Spleen (tissue), 11 donors: Measurements from ENCODE around the gene PARN. TPM values are rescaled to one million over a fixed set of nuclear protein-coding genes. Genes with fewer than 3 reads are reported as not detected.
"Not testable (repeated sequence)": the region's sequence is repeated elsewhere in the genome, so short reads cannot be mapped to it uniquely, and the experiment has no call there.

Experiments used
- DNase-seq: peaks from one replicate; pipeline ENCODE4 v3.0.0-alpha.2; 2020
- H3K27ac ChIP-seq, 8 donors: fragments of 200-600 bp; sonication (generic) in 7 of 8; 1 replicate in 4 of 8; 2 replicates in 4 of 8; pipeline versions ENCODE4 v1.5.0 to v1.8.0; 2016 to 2021; ENCODE audit warnings: inconsistent platforms in 4 of 8, mild to moderate bottlenecking in 4 of 8, moderate library complexity in 1 of 8
- H3K27me3 ChIP-seq, 7 donors: fragments of 200-600 bp; sonication (generic) in 6 of 7; replicated peaks in 1 of 7; 1 replicate in 4 of 7; 2 replicates in 3 of 7; pipeline versions ENCODE4 v1.5.0 to v1.8.0; 2016 to 2021; ENCODE audit warnings: inconsistent platforms in 3 of 7, mild to moderate bottlenecking in 1 of 7
- H3K36me3 ChIP-seq, 6 donors: fragments of 200-600 bp; sonication (generic) in 5 of 6; 1 replicate in 4 of 6; 2 replicates in 2 of 6; pipeline versions ENCODE4 v1.5.0 to v1.8.0; 2016 to 2021; ENCODE audit warnings: inconsistent platforms in 2 of 6
- H3K4me1 ChIP-seq, 6 donors: fragments of 200-600 bp; sonication (generic) in 5 of 6; 1 replicate in 3 of 6; 2 replicates in 3 of 6; pipeline versions ENCODE4 v1.5.0 to v1.8.0; 2016 to 2021; ENCODE audit warnings: inconsistent platforms in 3 of 6
- H3K4me3 ChIP-seq, 8 donors: fragments of 200-600 bp; sonication (generic) in 7 of 8; 1 replicate in 4 of 8; 2 replicates in 4 of 8; pipeline versions ENCODE4 v1.5.0 to v1.8.0; 2016 to 2021; ENCODE audit warnings: inconsistent platforms in 4 of 8, mild to moderate bottlenecking in 4 of 8, moderate library complexity in 2 of 8
- H3K9me3 ChIP-seq, 8 donors: fragments of 200-600 bp; sonication (generic) in 7 of 8; 1 replicate in 4 of 8; 2 replicates in 4 of 8; pipeline versions ENCODE4 v1.5.0 to v1.8.0; 2016 to 2021; ENCODE audit warnings: inconsistent platforms in 4 of 8
- POLR2A ChIP-seq, 3 donors: fragments of 450-650 bp; IDR thresholded peaks; one replicate each; pipeline ENCODE4 v1.5.1; 2017; ENCODE audit warnings: antibody characterized with exemption in 3 of 3, mild to moderate bottlenecking in 1 of 3
- POLR2AphosphoS5 ChIP-seq, 3 donors: sonication (generic); formaldehyde crosslinking; IDR thresholded peaks; one replicate each; pipeline ENCODE4 v1.5.1; 2017; ENCODE audit warnings: antibody characterized with exemption in 3 of 3
- WGBS, 5 donors: extraction: QIAGEN DNeasy Blood & Tissue Kit in 3 of 5; methylation state at CpG; one replicate each; pipeline versions ENCODE4 v1.1.5 to v1.1.7; 2013 to 2018; 5-methylcytosine and 5-hydroxymethylcytosine counted together
- intact Hi-C: fragments of 100-400 bp; cut with DNase I; formaldehyde crosslinking; loops from one replicate; pipeline ENCODE4 v1.15.0; 2023; ENCODE audit warnings: low total_unique reads
- polyA plus RNA-seq, 3 donors: library from polyadenylated mRNA; stranded (reverse); fragments of 200-250 nt; gene quantifications; one replicate each; pipeline ENCODE4 v1.2.1, GENCODE V29; 2013
- total RNA-seq, 7 donors: library from RNA; depleted of rRNA in 3 of 7; stranded (reverse); fragments of >200 nt in 3 of 7; fragmentation: NEBNext Ultra II Directional in 4 of 7; extraction: Animal tissue kit (Norgen Biotek cat#: 25700) in 4 of 7; gene quantifications; one replicate each; pipeline versions ENCODE4 v1.1.0 to v1.2.1, GENCODE V29; 2016 to 2021
- TF ChIP-seq, protein P1 (sequence below), 11 experiments: fragments of 200-600 bp in 7 of 11; fragments of 450-650 bp in 4 of 11; sonication (generic) in 4 of 11; IDR thresholded peaks in 8 of 11; conservative IDR thresholded peaks in 3 of 11; 1 replicate in 7 of 11; 2 replicates in 4 of 11; pipeline versions ENCODE4 v1.4.0 to v1.8.0; 2016 to 2021; ENCODE audit warnings: antibody characterized with exemption in 11 of 11, inconsistent platforms in 4 of 11, mild to moderate bottlenecking in 1 of 11
- donor health status: healthy with polysubstance abuse.
- donor health status: DM: no; HTN: no; CAD: no; lungs with moderate emphysema.
- donor health status: DM: no; HTN: no; CAD: no.
- donor health status: Bipolar disorder and iron deficiency.
- donor health status: healthy.
- donor health status: DM: no; HTN: no; CAD: no.
- donor health status: DM: yes; HTN: yes; CAD: no.

PARN gene
- total and polyA plus RNA-seq, 10 donors: 10.3 to 49.0 (median 35.6) TPM

DNA sequence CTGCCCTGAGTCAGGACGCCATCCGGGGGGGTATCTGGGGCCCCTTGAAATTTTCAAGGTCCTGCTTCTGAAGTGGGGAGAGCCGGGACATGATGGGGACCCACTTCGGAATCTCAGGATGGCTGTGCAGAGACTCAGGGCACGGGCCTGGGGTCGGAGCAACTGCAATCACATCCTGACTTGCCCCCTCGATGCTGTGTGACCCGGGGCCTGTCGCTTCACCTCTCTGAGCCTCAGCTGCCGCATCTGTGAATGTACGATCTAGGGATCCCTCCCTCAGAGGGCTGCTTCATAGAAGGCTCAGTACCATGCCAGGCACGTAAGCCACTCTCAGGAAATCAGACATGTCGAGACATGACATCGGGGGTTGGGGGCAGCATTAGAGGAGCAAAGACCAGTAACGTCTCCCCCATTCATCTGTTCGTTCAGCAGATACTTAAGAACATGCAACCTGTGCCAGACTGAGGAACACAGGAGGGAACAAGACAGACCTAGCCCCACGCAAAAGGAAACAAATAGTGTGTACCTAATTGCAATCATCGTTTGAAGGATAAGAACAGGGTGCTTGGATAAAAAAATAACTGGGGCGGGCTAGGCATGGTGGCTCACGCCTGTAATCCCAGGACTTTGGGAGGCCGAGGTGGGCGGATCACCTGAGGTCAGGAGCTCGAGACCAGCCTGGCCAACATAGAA lies 229.6 kb downstream of the PARN start:
- Histone ChIP-seq H3K27ac (no peak overlapping the region), H3K36me3 (no peaks in the 10 kb centered on the region), H3K9me3 (no peaks in the 10 kb centered on the region), H3K4me3 (no peak overlapping the region), H3K27me3 (no peaks in the 10 kb centered on the region), H3K4me1 (peaks cover 0 to 13% (median 0%) of the 10 kb centered on the region in 6 donors)
- intact Hi-C loops: no loop called here
- no peak for DNase-seq
- TF ChIP-seq, protein P1, sequence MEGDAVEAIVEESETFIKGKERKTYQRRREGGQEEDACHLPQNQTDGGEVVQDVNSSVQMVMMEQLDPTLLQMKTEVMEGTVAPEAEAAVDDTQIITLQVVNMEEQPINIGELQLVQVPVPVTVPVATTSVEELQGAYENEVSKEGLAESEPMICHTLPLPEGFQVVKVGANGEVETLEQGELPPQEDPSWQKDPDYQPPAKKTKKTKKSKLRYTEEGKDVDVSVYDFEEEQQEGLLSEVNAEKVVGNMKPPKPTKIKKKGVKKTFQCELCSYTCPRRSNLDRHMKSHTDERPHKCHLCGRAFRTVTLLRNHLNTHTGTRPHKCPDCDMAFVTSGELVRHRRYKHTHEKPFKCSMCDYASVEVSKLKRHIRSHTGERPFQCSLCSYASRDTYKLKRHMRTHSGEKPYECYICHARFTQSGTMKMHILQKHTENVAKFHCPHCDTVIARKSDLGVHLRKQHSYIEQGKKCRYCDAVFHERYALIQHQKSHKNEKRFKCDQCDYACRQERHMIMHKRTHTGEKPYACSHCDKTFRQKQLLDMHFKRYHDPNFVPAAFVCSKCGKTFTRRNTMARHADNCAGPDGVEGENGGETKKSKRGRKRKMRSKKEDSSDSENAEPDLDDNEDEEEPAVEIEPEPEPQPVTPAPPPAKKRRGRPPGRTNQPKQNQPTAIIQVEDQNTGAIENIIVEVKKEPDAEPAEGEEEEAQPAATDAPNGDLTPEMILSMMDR (IDR thresholded peaks at IDR 0.05 in 8 of 11, conservative IDR thresholded peaks at IDR 0.05 in 3 of 11): no peak
- no peak for TF ChIP-seq POLR2A (IDR thresholded peaks at IDR 0.05)
- no peak for TF ChIP-seq POLR2AphosphoS5 (IDR thresholded peaks at IDR 0.05)
- WGBS, 5 donors: 87 to 92% (median 91%) methylated on average over 16 to 23 of the region's 23 CpGs

DNA sequence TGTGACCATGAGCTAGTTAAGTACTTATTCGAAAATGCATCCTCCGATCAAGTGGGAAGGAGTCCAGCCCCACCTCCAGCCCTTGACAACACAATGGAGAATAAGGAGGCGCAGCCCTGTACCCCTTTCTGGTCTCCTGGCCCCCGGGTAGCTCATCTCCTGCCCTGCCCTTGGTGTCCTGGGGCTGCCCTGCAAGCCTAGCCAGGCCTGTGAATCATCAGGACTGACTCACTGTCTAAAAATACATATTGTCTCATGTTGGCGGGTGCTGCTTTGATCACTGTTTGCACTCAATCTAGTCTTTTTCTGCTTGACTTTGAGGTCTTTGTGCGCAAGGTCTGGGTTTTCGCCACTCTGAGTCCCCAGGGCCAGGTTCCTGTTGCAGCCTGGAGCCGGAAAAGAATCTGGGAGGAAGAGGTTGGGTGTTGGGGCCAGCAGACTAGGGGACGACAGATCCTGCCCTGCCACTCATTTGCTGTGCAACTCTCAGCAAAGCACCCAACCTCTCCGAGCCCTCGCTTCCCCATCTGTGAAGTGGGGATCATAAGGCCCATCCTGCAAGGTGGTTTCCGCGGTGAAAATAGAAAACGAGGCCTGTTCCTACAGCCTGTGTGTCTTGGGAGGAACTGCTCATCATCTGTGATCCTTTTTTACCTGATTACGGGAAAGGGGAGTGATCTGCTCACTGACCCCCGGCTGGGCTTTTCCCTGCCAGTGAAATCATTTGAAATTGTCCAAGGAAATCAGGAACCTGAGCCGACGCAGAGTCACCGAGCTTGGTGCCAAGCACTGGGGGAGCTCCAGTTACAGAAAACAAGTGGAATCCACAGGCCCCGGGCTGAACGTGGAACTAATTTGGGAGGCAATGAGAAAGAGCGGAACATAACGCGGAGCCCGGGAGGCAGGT lies 230.4 kb downstream of the PARN start:
- peak overlapping the region in 2 of 8 donors; percentile 8 to 25 for H3K27ac ChIP-seq
- TF ChIP-seq, protein P1 (IDR thresholded peaks at IDR 0.05 in 8 of 11, conservative IDR thresholded peaks at IDR 0.05 in 3 of 11): no peak
- TF ChIP-seq POLR2A (IDR thresholded peaks at IDR 0.05) (no peak), POLR2AphosphoS5 (IDR thresholded peaks at IDR 0.05) (no peak)
- H3K4me3 ChIP-seq: no peak overlapping the region
- H3K4me1 ChIP-seq: peaks cover 0 to 13% (median 0%) of the 10 kb centered on the region in 6 donors
- no peaks in the 10 kb centered on the region for H3K27me3 ChIP-seq
- H3K9me3 ChIP-seq: no peaks in the 10 kb centered on the region
- no peaks in the 10 kb centered on the region for H3K36me3 ChIP-seq
- DNase-seq: no peak
- 71 to 86% (median 79%) methylated on average over 24 to 25 of the region's 25 CpGs for WGBS, 5 donors
- intact Hi-C loops: no loop called here

DNA sequence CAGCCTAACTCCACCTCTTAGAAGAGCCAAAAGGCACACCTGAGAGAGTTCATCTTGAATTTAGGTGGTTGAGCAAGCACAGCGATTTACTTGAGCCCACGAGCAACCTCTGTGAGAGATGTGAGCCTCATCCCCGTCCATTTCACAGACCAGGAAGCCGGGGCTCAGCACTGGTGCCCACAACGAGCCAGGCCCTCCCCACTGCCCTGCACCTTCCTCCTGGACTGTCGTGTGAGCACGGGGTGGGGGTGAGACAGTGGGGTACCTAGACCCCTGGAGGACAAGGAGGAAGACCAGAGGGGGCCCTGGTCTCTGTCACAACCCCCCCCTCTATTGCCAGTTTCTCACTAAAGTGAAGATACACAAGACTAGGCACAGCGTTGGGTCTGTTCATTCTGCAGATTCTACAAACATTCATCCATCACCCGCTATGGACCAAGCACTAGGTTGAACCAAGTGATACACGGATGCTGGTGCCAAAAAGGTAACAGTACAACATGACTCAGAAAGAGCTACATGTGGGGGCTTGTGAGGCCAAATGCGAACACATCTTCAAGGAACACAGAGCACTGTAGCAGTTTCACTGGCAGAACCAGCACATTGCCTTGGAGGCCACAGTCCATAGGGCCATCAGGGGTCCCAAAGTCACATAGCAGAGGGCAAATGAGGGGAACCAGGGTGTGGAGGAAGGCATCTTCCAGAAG lies 231.9 kb downstream of the PARN start:
- H3K9me3 ChIP-seq: no peaks in the 10 kb centered on the region
- H3K27me3 ChIP-seq: no peaks in the 10 kb centered on the region
- H3K36me3 ChIP-seq: no peaks in the 10 kb centered on the region
- no peak overlapping the region for H3K4me3 ChIP-seq
- no peak for TF ChIP-seq POLR2AphosphoS5 (IDR thresholded peaks at IDR 0.05)
- no peak for DNase-seq
- H3K4me1 ChIP-seq: peaks cover 0 to 13% (median 0%) of the 10 kb centered on the region in 6 donors
- intact Hi-C loops: no loop called here
- H3K27ac ChIP-seq: no peak overlapping the region
- WGBS, 5 donors: 78 to 91% (median 89%) methylated on average over 11 of the region's 11 CpGs

DNA sequence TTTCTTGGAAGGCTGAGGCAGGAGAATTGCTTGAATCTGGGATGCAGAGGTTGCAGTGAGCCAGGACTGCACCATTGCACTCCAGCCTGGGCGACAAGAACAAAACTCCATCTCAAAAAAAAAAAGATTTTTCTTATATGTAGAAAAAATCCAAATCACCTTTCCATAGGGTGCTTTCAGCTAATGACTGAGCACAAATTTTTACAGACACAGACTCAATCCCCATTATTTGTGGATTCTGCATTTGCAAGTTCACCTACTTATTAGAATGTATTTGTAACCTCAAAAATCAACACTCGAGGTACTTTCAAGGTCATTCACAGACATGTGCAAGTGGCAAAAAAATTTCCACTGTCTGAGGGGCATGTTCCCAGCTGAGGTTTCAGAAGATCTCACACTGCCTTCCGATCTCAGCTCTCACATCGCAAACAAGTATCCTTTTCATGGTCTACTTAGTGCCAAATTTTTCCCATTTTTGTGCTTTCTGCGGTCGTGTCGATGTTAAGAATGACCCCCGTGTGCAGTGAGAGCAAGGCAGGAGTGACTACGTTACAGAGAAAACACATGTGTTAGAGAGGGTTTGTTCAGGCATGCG lies 234.3 kb downstream of the PARN start:
- H3K9me3 ChIP-seq, DNase-seq, H3K27me3 ChIP-seq, H3K4me1 ChIP-seq, intact Hi-C loops, H3K36me3 ChIP-seq, H3K27ac ChIP-seq, H3K4me3 ChIP-seq: not testable (repeated sequence)
- WGBS, 5 donors: 78 to 89% (median 84%) methylated on average over 10 of the region's 10 CpGs
